CD4-positive, alpha-beta T cell treated with Interleukin-6 for 4 hours (primary cell): ENCODE results near the gene SCGB1D4.
"Not testable (repeated sequence)": the region's sequence is repeated elsewhere in the genome, so short reads cannot be mapped to it uniquely, and the experiment has no call there.

ENCODE experiments used
- DNase-seq: peaks from one replicate; pipeline ENCODE4 v3.0.0-alpha.2; 2020; ENCODE audit warnings: mixed read lengths

Gene SCGB1D4

GRCh38 chr11:62298975-62299374 lies at the start of gene SCGB1D4:
Gene SCGB1D4 (minus strand): TSS chr11:62299075. CDS start chr11:62299010, 65 bp downstream.
- DNase-seq = no peak

GRCh38 chr11:62345861-62346260 lies 47.0 kb upstream of the SCGB1D4 start:
- no peak for DNase-seq

- no peak for DNase-seq
These were observed 45.3 kb upstream of the SCGB1D4 start for GRCh38 chr11:62344210-62344609.

- not testable (repeated sequence) for DNase-seq
These were observed 44.8 kb upstream of the SCGB1D4 start for GRCh38 chr11:62343646-62344190.

- DNase-seq = no peak
These were observed 42.7 kb upstream of the SCGB1D4 start for GRCh38 chr11:62341588-62341987.

- peak; percentile 65 for DNase-seq
These were observed 41.5 kb upstream of the SCGB1D4 start for GRCh38 chr11:62340269-62340901.

- no peak for DNase-seq
These were observed 39.3 kb upstream of the SCGB1D4 start for GRCh38 chr11:62338218-62338617.

- DNase-seq = peak; percentile 83
These were observed 38.7 kb upstream of the SCGB1D4 start, which contains the start of gene ASRGL1 for GRCh38 chr11:62337303-62338181. Gene ASRGL1 (plus strand): TSS chr11:62337448. CDS start chr11:62337978, 530 bp downstream.

- not testable (repeated sequence) for DNase-seq
These were observed 38.1 kb upstream of the SCGB1D4 start for GRCh38 chr11:62336949-62337302.

- DNase-seq = no peak
These were observed 34.9 kb upstream of the SCGB1D4 start for GRCh38 chr11:62333768-62334167.

GRCh38 chr11:62331264-62331663 lies 32.4 kb upstream of the SCGB1D4 start:
- not testable (repeated sequence) for DNase-seq

- DNase-seq = not testable (repeated sequence)
These were observed 28.7 kb upstream of the SCGB1D4 start for GRCh38 chr11:62327541-62327940.

- not testable (repeated sequence) for DNase-seq
These were observed 27.8 kb upstream of the SCGB1D4 start for GRCh38 chr11:62326719-62327118.

- DNase-seq = not testable (repeated sequence)
These were observed 26.9 kb upstream of the SCGB1D4 start for GRCh38 chr11:62325781-62326180.

- peak; percentile 59 for DNase-seq
These were observed 26.1 kb upstream of the SCGB1D4 start for GRCh38 chr11:62324731-62325556.

GRCh38 chr11:62322524-62322923 lies 23.6 kb upstream of the SCGB1D4 start:
- DNase-seq = no peak

- no peak for DNase-seq
These were observed 16.6 kb upstream of the SCGB1D4 start for GRCh38 chr11:62315431-62315830.

GRCh38 chr11:62309991-62310390 lies 11.1 kb upstream of the SCGB1D4 start:
- no peak for DNase-seq

GRCh38 chr11:62307950-62308349 lies 9.1 kb upstream of the SCGB1D4 start:
- no peak for DNase-seq

- DNase-seq = no peak
These were observed 7.4 kb upstream of the SCGB1D4 start for GRCh38 chr11:62306227-62306626.

- DNase-seq = no peak
These were observed 3.4 kb downstream of the SCGB1D4 start for GRCh38 chr11:62295504-62295903.

GRCh38 chr11:62280452-62280851 lies 18.4 kb downstream of the SCGB1D4 start:
- no peak for DNase-seq

GRCh38 chr11:62273789-62274275 lies 25.0 kb downstream of the SCGB1D4 start:
- no peak for DNase-seq
